Neural cell (in vitro differentiated cells): ENCODE data around the gene CSRNP2. TPM values are rescaled to one million over a fixed set of nuclear protein-coding genes. Genes with fewer than 3 reads are reported as not detected.

ENCODE experiments used
- H2AFZ ChIP-seq: fragments of 200-600, 300-800 bp; sonication (generic), shearing (Covaris generic); 2 replicates; pipeline ENCODE4 v1.6.0; 2014; ENCODE audit warnings: low read depth, mild to moderate bottlenecking, antibody characterized with exemption, low read length, moderate library complexity
- H3F3A ChIP-seq: fragments of 200-600 bp; shearing (Covaris generic); 2 replicates; pipeline ENCODE4 v1.6.1; 2016; ENCODE audit warnings: mild to moderate bottlenecking, moderate library complexity, mixed read lengths, antibody characterized with exemption, low read length; ENCODE audit not compliant: insufficient read depth, poor library complexity, severe bottlenecking
- H3K27ac ChIP-seq: fragments of 200-600, 300-800 bp; sonication (generic), shearing (Covaris generic); 2 replicates; pipeline ENCODE4 v1.5.1; 2014; ENCODE audit warnings: mild to moderate bottlenecking, low read length, moderate library complexity
- H3K27me3 ChIP-seq: fragments of 300-800, 200-600 bp; sonication (generic), shearing (Covaris generic); 2 replicates; pipeline ENCODE4 v1.6.0; 2014; ENCODE audit warnings: mild to moderate bottlenecking, low read depth, low read length, moderate library complexity; ENCODE audit not compliant: insufficient read depth
- H3K36me3 ChIP-seq: fragments of 300-800, 200-600 bp; sonication (generic), shearing (Covaris generic); 2 replicates; pipeline ENCODE4 v1.5.1; 2014; ENCODE audit warnings: mild to moderate bottlenecking, antibody characterized with exemption, low read length, moderate library complexity; ENCODE audit not compliant: insufficient read depth
- H3K4me2 ChIP-seq: fragments of 300-800, 200-600 bp; sonication (generic), shearing (Covaris generic); 2 replicates; pipeline ENCODE4 v1.6.0; 2014; ENCODE audit warnings: mild to moderate bottlenecking, low read length
- H3K4me3 ChIP-seq: fragments of 300-800, 200-600 bp; sonication (generic), shearing (Covaris generic); 2 replicates; pipeline ENCODE4 v1.5.1; 2014; ENCODE audit warnings: mild to moderate bottlenecking, low read length, moderate library complexity
- H3K79me2 ChIP-seq: fragments of 200-600 bp; shearing (Covaris generic); replicated peaks from 2 replicates; pipeline ENCODE4 v1.6.0; 2014; ENCODE audit warnings: mild to moderate bottlenecking, low read length, moderate library complexity; ENCODE audit not compliant: insufficient read depth
- H3K9ac ChIP-seq: fragments of 300-800, 200-600 bp; sonication (generic), shearing (Covaris generic); 2 replicates; pipeline ENCODE4 v1.6.1; 2016; ENCODE audit warnings: mild to moderate bottlenecking, low read length, mixed read lengths
- H3K9me2 ChIP-seq: fragments of 200-600 bp; shearing (Covaris generic); 2 replicates; pipeline ENCODE4 v1.6.1; 2016; ENCODE audit warnings: mild to moderate bottlenecking, low read length, mixed read lengths; ENCODE audit not compliant: insufficient read depth
- H3K9me3 ChIP-seq: fragments of 200-600, 300-800 bp; sonication (generic), shearing (Covaris generic); 2 replicates; pipeline ENCODE4 v1.6.1; 2016; ENCODE audit warnings: mild to moderate bottlenecking, mixed run types, low read length, moderate library complexity, mixed read lengths
- H4K20me1 ChIP-seq: fragments of 200-600 bp; shearing (Covaris generic); 2 replicates; pipeline ENCODE4 v1.6.1; 2016; ENCODE audit warnings: mild to moderate bottlenecking, mixed run types; ENCODE audit not compliant: insufficient read depth
- EP300 ChIP-seq: fragments of 450-650 bp; conservative IDR thresholded peaks from 2 replicates; pipeline ENCODE4 v1.6.1; 2014; ENCODE audit warnings: antibody characterized with exemption, mild to moderate bottlenecking, moderate library complexity; ENCODE audit not compliant: poor library complexity, severe bottlenecking
- EZH2 ChIP-seq: fragments of 200-600, 300-800 bp; shearing (Covaris generic), sonication (generic); IDR thresholded peaks from 2 replicates; pipeline ENCODE4 v1.6.1; 2014; ENCODE audit warnings: antibody characterized with exemption, low read length, borderline replicate concordance, mild to moderate bottlenecking; ENCODE audit not compliant: insufficient read depth, poor library complexity, severe bottlenecking
- MXI1 ChIP-seq: fragments of 450-650 bp; conservative IDR thresholded peaks from 2 replicates; pipeline ENCODE4 v1.6.1; 2014; ENCODE audit warnings: antibody characterized with exemption, mild to moderate bottlenecking; ENCODE audit not compliant: poor library complexity, severe bottlenecking
- POLR2AphosphoS5 ChIP-seq: IDR thresholded peaks from 2 replicates; pipeline ENCODE4 v1.6.1; 2012
- RAD21 ChIP-seq: fragments of 450-650 bp; conservative IDR thresholded peaks from 2 replicates; pipeline ENCODE4 v1.6.1; 2014; ENCODE audit warnings: antibody characterized with exemption, mild to moderate bottlenecking, moderate library complexity
- SMC3 ChIP-seq: fragments of 450-650 bp; conservative IDR thresholded peaks from 2 replicates; pipeline ENCODE4 v1.6.1; 2014; ENCODE audit warnings: antibody characterized with exemption, mild to moderate bottlenecking, moderate library complexity; ENCODE audit not compliant: poor library complexity
- TAF1 ChIP-seq: IDR thresholded peaks from 2 replicates; pipeline ENCODE4 v1.6.1; 2012; ENCODE audit warnings: low read depth
- polyA plus RNA-seq: library from polyadenylated mRNA; depleted of rRNA; stranded (reverse); fragments of >200 nt; gene quantifications from 2 replicates; pipeline ENCODE4 v1.2.3, GENCODE V29; 2014
- TF ChIP-seq, protein P1 (sequence below): fragments of 450-650 bp; IDR thresholded peaks from 2 replicates; pipeline ENCODE4 v1.5.1; 2014; ENCODE audit warnings: antibody characterized with exemption, mild to moderate bottlenecking, moderate library complexity; ENCODE audit not compliant: poor library complexity, severe bottlenecking
- TF ChIP-seq, protein P2 (sequence below): IDR thresholded peaks from 2 replicates; pipeline ENCODE4 v1.6.1; 2012; ENCODE audit warnings: borderline replicate concordance

CSRNP2 gene
- polyA plus RNA-seq, 1 donor from 2014 or later = 114 TPM

DNA sequence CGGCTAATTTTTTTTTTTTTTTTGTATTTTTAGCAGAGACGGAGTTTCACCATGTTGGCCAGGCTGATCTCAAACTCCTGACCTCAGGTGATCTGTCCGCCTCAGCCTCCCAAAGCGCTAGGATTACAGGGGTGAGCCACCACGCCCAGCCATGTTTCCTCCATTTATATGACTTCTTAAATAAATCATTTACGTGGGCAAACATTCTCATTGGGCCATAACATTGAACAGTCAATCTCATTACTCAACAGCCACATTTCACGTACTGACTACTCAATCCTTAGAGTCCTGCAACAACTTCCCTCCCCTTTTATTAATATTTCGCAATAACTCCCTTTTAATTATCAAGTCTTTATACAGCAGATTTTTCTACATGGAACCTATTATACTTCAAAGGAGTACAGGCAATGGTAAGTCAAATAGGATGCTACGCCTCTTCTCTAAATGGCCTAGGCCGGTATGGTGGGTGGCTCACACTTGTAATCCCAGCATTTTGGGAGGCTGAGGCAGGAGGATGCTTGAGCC is 7.4 kb upstream of the CSRNP2 start:
- Histone ChIP-seq H2AFZ (no peak overlapping the region), H4K20me1 (no peaks in the 10 kb centered on the region), H3K4me2 (no peak overlapping the region), H3K27ac (no peak overlapping the region), H3K27me3 (no peaks in the 10 kb centered on the region), H3K4me3 (no peak overlapping the region), H3K9ac (no peak overlapping the region), H3K36me3 (no peaks in the 10 kb centered on the region), H3K9me2 (no peaks in the 10 kb centered on the region), H3F3A (no peaks in the 10 kb centered on the region), H3K79me2 (no peaks in the 10 kb centered on the region), H3K9me3 (no peaks in the 10 kb centered on the region)
- TF ChIP-seq SMC3 (no peak), POLR2AphosphoS5 (no peak), TAF1 (no peak), EZH2 (no peak), EP300 (no peak), RAD21 (no peak), MXI1 (no peak)
- TF ChIP-seq, protein P1, sequence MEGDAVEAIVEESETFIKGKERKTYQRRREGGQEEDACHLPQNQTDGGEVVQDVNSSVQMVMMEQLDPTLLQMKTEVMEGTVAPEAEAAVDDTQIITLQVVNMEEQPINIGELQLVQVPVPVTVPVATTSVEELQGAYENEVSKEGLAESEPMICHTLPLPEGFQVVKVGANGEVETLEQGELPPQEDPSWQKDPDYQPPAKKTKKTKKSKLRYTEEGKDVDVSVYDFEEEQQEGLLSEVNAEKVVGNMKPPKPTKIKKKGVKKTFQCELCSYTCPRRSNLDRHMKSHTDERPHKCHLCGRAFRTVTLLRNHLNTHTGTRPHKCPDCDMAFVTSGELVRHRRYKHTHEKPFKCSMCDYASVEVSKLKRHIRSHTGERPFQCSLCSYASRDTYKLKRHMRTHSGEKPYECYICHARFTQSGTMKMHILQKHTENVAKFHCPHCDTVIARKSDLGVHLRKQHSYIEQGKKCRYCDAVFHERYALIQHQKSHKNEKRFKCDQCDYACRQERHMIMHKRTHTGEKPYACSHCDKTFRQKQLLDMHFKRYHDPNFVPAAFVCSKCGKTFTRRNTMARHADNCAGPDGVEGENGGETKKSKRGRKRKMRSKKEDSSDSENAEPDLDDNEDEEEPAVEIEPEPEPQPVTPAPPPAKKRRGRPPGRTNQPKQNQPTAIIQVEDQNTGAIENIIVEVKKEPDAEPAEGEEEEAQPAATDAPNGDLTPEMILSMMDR = no peak
- TF ChIP-seq, protein P2, sequence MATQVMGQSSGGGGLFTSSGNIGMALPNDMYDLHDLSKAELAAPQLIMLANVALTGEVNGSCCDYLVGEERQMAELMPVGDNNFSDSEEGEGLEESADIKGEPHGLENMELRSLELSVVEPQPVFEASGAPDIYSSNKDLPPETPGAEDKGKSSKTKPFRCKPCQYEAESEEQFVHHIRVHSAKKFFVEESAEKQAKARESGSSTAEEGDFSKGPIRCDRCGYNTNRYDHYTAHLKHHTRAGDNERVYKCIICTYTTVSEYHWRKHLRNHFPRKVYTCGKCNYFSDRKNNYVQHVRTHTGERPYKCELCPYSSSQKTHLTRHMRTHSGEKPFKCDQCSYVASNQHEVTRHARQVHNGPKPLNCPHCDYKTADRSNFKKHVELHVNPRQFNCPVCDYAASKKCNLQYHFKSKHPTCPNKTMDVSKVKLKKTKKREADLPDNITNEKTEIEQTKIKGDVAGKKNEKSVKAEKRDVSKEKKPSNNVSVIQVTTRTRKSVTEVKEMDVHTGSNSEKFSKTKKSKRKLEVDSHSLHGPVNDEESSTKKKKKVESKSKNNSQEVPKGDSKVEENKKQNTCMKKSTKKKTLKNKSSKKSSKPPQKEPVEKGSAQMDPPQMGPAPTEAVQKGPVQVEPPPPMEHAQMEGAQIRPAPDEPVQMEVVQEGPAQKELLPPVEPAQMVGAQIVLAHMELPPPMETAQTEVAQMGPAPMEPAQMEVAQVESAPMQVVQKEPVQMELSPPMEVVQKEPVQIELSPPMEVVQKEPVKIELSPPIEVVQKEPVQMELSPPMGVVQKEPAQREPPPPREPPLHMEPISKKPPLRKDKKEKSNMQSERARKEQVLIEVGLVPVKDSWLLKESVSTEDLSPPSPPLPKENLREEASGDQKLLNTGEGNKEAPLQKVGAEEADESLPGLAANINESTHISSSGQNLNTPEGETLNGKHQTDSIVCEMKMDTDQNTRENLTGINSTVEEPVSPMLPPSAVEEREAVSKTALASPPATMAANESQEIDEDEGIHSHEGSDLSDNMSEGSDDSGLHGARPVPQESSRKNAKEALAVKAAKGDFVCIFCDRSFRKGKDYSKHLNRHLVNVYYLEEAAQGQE = no peak

- no peak overlapping the region for H3K27ac ChIP-seq
- H3K9me2 ChIP-seq = no peaks in the 10 kb centered on the region
Measured at GRCh38 chr12:51087818-51088217, 4.4 kb upstream of the CSRNP2 start.

More at GRCh38 chr12:51087818-51088217, 4.4 kb upstream of the CSRNP2 start:
- no peak overlapping the region for H3K4me2 ChIP-seq
- no peak overlapping the region for H3K4me3 ChIP-seq
- H3K79me2 ChIP-seq = no peaks in the 10 kb centered on the region
- TF ChIP-seq POLR2AphosphoS5 = no peak
- TF ChIP-seq TAF1 = no peak
- TF ChIP-seq, protein P2 = no peak
- no peak for TF ChIP-seq RAD21
- no peak for TF ChIP-seq MXI1
- TF ChIP-seq EP300 = no peak
- TF ChIP-seq, protein P1 = no peak
- no peak for TF ChIP-seq EZH2
- no peak for TF ChIP-seq SMC3
- H3F3A ChIP-seq = no peaks in the 10 kb centered on the region
- no peak overlapping the region for H2AFZ ChIP-seq
- no peaks in the 10 kb centered on the region for H3K27me3 ChIP-seq
- no peaks in the 10 kb centered on the region for H3K36me3 ChIP-seq
- no peak overlapping the region for H3K9ac ChIP-seq
- no peaks in the 10 kb centered on the region for H3K9me3 ChIP-seq
- H4K20me1 ChIP-seq = no peaks in the 10 kb centered on the region
